Endothelial cell of hepatic sinusoid (primary cell): ENCODE results near the gene GEN1.
"Not testable (repeated sequence)": the region's sequence is repeated elsewhere in the genome, so short reads cannot be mapped to it uniquely, and the experiment has no call there.

Source experiments
- in situ Hi-C: cut with HindIII; loops from 2 replicates; pipeline ENCODE4 v1.10.0; 2017; ENCODE audit warnings: low sequenced_read_pairs

The GEN1 gene

DNA sequence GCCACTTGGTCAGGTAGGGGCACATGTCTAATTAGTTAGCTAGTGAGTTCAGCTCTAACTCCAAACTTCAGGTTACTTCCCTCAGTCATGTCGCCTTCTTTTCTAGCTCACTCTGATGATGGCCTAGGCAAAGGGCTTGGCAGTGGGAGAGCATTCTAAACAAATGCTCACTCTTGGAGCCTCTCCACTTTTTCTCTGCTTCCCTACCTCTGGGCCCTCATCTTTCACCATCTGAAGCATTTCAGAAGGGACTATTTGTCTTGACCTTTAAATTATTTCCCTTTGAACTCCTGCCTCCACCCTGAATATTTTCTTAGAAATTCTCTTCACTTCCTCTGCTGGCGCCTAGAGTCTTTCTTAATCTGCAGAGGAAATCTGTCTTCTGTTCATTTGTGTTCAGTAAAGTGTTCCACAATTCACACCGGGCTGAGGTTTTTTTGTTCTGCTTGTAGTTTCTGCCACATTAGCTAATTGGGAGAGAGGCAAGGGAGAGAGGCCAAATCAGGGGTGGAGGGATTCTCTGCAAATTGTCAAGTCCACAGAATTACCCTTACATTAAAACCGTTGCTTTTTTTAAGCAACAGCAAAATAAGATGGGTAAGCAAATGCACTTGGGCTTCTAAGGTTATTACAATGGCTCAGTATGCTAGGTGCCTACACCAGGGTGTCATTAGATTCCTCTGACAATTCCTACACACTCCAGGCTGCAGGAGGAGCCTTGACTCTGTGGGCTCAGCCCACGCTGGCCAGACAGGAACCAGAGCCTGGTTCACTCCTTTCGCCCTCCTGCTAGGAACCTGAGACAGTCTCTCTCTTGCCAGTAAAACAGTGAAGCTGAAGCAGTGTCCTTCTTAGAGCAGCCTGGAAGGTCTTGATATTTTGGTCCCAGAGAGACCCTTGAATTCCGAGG lies 67.9 kb downstream of the GEN1 start:
- in situ Hi-C loops = no loop called here

- in situ Hi-C loops = no loop called here
These were observed 68.6 kb downstream of the GEN1 start for GRCh38 chr2:17822445-17823117.

DNA sequence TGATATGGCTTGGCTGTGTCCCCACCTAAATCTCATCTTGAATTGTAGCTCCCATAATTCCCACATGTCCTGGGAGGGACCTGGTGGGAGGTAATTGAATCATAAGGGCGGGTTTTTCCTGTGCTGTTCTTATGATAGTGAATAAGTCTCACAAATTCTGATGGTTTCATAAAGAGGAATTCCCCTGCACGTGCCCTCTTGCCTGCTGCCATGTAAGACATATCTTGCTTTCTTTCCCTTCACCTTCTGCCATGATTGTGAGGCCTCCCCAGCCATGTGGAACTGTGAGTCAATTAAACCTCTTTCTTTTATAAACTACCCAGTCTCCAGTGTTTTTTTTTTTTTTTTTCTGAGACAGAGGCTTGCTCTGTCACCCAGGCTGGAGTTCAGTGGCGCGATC lies 69.7 kb downstream of the GEN1 start:
- in situ Hi-C loops = not testable (repeated sequence)

DNA sequence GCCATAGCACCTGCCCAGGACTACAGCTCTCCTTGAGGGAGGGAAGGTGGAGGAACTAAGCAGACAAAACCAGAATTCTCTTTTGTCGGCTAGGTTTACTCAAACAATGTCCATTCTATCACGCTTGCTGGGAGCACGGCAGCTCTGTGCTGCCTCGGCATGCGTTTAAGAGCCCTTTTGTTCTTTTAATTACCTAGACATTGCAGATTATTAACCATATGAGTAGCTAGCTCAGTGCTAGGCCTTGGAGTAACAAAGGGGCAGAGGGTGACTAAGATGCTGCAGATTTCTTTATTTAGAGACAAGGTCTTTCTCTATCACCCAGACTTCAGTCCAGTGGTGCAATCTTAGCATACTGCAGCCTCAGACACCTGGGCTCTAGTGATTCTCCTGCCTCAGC lies 73.4 kb downstream of the GEN1 start:
- in situ Hi-C loops = loop anchor here (25.0 kb wide), 1 partner anchor 310 kb away; no protein-coding TSS in a partner anchor

GRCh38 chr2:17827785-17828184 lies 73.8 kb downstream of the GEN1 start:
- in situ Hi-C loops = loop anchor here (25.0 kb wide), 1 partner anchor 310 kb away; no protein-coding TSS in a partner anchor

DNA sequence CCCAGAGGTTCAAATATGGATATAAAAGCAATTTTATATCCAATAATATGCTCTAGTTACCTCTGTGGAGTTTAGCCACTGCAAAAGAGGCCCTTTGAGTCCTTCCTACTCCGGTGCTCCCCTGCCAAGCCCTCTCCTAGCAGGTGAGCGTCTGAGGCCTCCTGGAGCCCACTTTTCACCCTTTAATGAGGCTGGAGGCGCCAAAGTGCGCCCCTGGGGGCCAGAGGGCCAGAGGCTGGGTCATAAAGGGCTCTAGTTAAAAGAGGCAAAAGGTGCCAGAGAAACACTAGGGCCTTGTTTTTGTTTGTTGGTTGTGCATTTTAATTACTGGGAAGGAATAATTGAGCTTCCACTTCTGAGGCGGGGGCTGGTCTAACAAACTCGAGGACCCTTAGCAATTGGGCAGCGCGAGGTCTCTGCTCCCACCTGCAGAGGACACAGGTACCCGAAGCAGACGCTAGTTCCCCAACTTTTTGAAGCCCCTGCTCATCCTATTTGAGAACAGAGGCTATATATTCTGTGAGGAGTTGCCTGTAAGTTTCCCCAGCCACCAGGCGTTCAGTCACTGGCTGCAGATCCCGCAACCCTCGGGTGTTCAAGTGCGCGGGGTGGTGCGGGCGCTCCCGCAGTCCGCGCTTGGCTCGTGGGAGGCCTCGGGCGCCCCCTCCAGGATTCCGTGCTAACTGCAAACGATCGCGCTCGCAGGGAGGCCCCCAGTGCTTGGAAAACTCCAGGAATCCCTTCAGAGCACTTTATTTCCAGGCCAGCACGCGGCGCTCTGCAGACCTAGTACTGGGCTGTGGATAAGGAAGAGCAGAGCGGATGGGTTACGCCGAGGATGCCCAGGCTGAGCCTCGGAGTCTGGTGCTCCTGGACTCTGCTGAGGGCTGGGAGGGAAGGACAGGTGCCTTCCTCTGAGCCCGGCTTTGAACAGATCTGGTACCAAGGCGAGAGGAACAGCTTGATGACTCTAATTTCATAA lies 76.4 kb downstream of the GEN1 start:
- in situ Hi-C loops = loop anchor here (25.0 kb wide), 1 partner anchor 307 kb away; no protein-coding TSS in a partner anchor

DNA sequence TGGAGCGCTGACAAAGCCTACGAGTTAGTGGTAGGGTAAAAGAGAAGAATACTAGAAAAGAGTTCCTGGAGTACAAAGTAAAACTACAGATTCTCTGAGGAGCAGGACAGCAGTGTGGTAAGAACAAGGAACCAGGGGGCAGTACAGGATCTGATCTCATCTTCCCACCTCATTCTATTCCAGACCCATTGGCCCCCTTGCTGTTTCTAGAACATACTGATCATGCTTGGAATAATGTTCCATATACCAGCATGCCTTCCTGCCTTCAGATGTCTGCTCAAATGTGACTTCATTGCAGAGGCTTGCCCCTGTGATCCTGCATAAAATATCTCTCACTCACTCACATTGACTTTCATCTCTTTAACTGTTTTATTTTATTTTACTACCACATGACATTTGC lies 81.6 kb downstream of the GEN1 start:
- in situ Hi-C loops = loop anchor here (25.0 kb wide), 1 partner anchor 302 kb away; no protein-coding TSS in a partner anchor
